ENCODE results near the gene ALK.
"Not testable (repeated sequence)": the region's sequence is repeated elsewhere in the genome, so short reads cannot be mapped to it uniquely, and the experiment has no call there.

GRCh38 chr2:29824145-29824544 is 97.2 kb downstream of the ALK start:
- peak; percentile 39 for TF ChIP-seq CTCF (IDR thresholded peaks at IDR 0.05)
- not testable (repeated sequence) for TF ChIP-seq CHD2 (IDR thresholded peaks at IDR 0.05; ENCODE audit: low read length, partially characterized antibody); SMC3 (IDR thresholded peaks at IDR 0.05; ENCODE audit: low read depth, low read length); RFX5 (IDR thresholded peaks at IDR 0.05; ENCODE audit: low read length); REST (IDR thresholded peaks at IDR 0.05; ENCODE audit: low read depth, low read length); POLR2AphosphoS5 (IDR thresholded peaks at IDR 0.05; ENCODE audit: low read depth, low read length); JUND (IDR thresholded peaks at IDR 0.05); IRF3 (IDR thresholded peaks at IDR 0.05; ENCODE audit: low read depth, low read length); TAF1 (IDR thresholded peaks at IDR 0.05; ENCODE audit: borderline replicate concordance, low read depth, low read length); EZH2phosphoT487 (IDR thresholded peaks at IDR 0.05; ENCODE audit: borderline replicate concordance, low read depth); EP300 (IDR thresholded peaks at IDR 0.05; ENCODE audit: borderline replicate concordance in 1 of 2, low read depth in 1 of 2, low read length in 1 of 2)
